SK-N-MC (cell line): ENCODE data around the gene VEPH1.

Experiments used
- FOXP2 ChIP-seq: optimal IDR thresholded peaks from 2 replicates; pipeline ENCODE3; 2011; ENCODE audit warnings: mild to moderate bottlenecking, moderate library complexity; ENCODE audit not compliant: insufficient read depth; ENCODE audit errors: extremely low read length, control extremely low read depth
- POLR2AphosphoS5 ChIP-seq: IDR thresholded peaks from 2 replicates; pipeline ENCODE4 v1.6.1; 2012; ENCODE audit warnings: mild to moderate bottlenecking, low read depth, low read length, borderline replicate concordance

- TF ChIP-seq FOXP2 (no peak), POLR2AphosphoS5 (no peak)
These were observed 146.7 kb downstream of the VEPH1 start for GRCh38 chr3:157356541-157356940.
